Upper lobe of left lung (tissue), 6 donors: ENCODE data around the gene PLD5. TPM values are rescaled to one million over a fixed set of nuclear protein-coding genes. Genes with fewer than 3 reads are reported as not detected.
A peak's percentile ranks its signal among the peaks of the same experiment; 100 is the strongest.

Source experiments
- ATAC-seq, 2 donors: fragments of 200-7000 bp; cut with Tn5 transposase; one replicate each; pipeline ENCODE4 v1.9.1; 2022; ENCODE audit warnings: mild to moderate bottlenecking in 2 of 2, moderate library complexity in 2 of 2; ENCODE audit not compliant: low FRiP score in 2 of 2
- DNase-seq, 2 donors: peaks; one replicate each; pipeline ENCODE4 v3.0.0-alpha.2; 2019 to 2020
- H3K27ac ChIP-seq, 4 donors: fragments of 200-600 bp; sonication (generic); one replicate each; pipeline ENCODE4 v1.5.1; 2016 to 2019
- H3K27me3 ChIP-seq, 4 donors: fragments of 200-600 bp; sonication (generic); one replicate each; pipeline ENCODE4 v1.5.1; 2017 to 2019
- H3K36me3 ChIP-seq, 4 donors: fragments of 200-600 bp; sonication (generic); one replicate each; pipeline ENCODE4 v1.5.1; 2016 to 2019
- H3K4me1 ChIP-seq, 4 donors: fragments of 200-600 bp; sonication (generic); one replicate each; pipeline ENCODE4 v1.5.1; 2018 to 2019
- H3K4me3 ChIP-seq, 4 donors: fragments of 200-600 bp; sonication (generic); one replicate each; pipeline ENCODE4 v1.5.1; 2017 to 2019; ENCODE audit warnings: mild to moderate bottlenecking in 2 of 4, moderate library complexity in 1 of 4
- H3K9me3 ChIP-seq, 4 donors: fragments of 200-600 bp; sonication (generic); one replicate each; pipeline ENCODE4 v1.5.1; 2018 to 2019
- CTCF ChIP-seq, 6 experiments: fragments of 450-650 bp in 4 of 6; fragments of 200-600 bp in 2 of 6; sonication (generic) in 2 of 6; IDR thresholded peaks; one replicate each; pipeline ENCODE4 v1.5.1; 2016 to 2019; ENCODE audit warnings: antibody characterized with exemption in 6 of 6
- EP300 ChIP-seq, 4 donors: sonication (generic); formaldehyde crosslinking; IDR thresholded peaks; one replicate each; pipeline ENCODE4 v1.5.1; 2017; ENCODE audit warnings: antibody characterized with exemption in 4 of 4, control low read depth in 2 of 4
- POLR2A ChIP-seq, 4 donors: fragments of 450-650 bp; IDR thresholded peaks; one replicate each; pipeline ENCODE4 v1.5.1; 2016 to 2017; ENCODE audit warnings: antibody characterized with exemption in 4 of 4, mild to moderate bottlenecking in 2 of 4
- POLR2AphosphoS5 ChIP-seq, 2 donors: sonication (generic); formaldehyde crosslinking; IDR thresholded peaks; one replicate each; pipeline ENCODE4 v1.5.1; 2017; ENCODE audit warnings: antibody characterized with exemption in 2 of 2
- WGBS, 2 donors: methylation state at CpG; one replicate each; pipeline ENCODE4 v1.1.5; 2017 to 2018; 5-methylcytosine and 5-hydroxymethylcytosine counted together
- total RNA-seq, 6 donors: library from RNA; depleted of rRNA in 4 of 6; stranded (reverse); fragments of >200 nt in 4 of 6; gene quantifications; one replicate each; pipeline versions ENCODE4 v1.1.0 to v1.2.1, GENCODE V29; 2016 to 2021
- donor health status: DM: no; HTN: no; CAD: no; lungs with moderate emphysema.
- donor health status: DM: no; HTN: yes; CAD: no; lungs with severe emphysema.

Gene PLD5
- total RNA-seq, 6 donors from 2014 or later: under 0.01 to 1.9 (median 0.67) TPM

- Histone ChIP-seq H3K4me3 (no peak overlapping the region), H3K36me3 (no peaks in the 10 kb centered on the region), H3K27ac (no peak overlapping the region), H3K9me3 (peaks cover 0 to 6% (median 2%) of the 10 kb centered on the region in 4 donors), H3K4me1 (no peaks in the 10 kb centered on the region), H3K27me3 (no peaks in the 10 kb centered on the region)
- TF ChIP-seq CTCF (IDR thresholded peaks at IDR 0.05) (no peak), POLR2A (IDR thresholded peaks at IDR 0.05) (no peak), POLR2AphosphoS5 (IDR thresholded peaks at IDR 0.05) (no peak), EP300 (IDR thresholded peaks at IDR 0.05) (no peak)
- 49 to 50% methylated on average over 2 of the region's 2 CpGs for WGBS, 2 donors
- ATAC-seq (no peak), DNase-seq (no peak)
Observed at GRCh38 chr1:242178436-242178835, 346.1 kb downstream of the PLD5 start.

GRCh38 chr1:242162140-242162539 is 362.4 kb downstream of the PLD5 start:
- H3K4me1 ChIP-seq: no peaks in the 10 kb centered on the region
- 35 to 55% methylated on average over 3 of the region's 3 CpGs for WGBS, 2 donors
- H3K9me3 ChIP-seq: no peaks in the 10 kb centered on the region
- ATAC-seq: no peak
- TF ChIP-seq CTCF (IDR thresholded peaks at IDR 0.05) (no peak), POLR2AphosphoS5 (IDR thresholded peaks at IDR 0.05) (no peak), EP300 (IDR thresholded peaks at IDR 0.05) (no peak), POLR2A (IDR thresholded peaks at IDR 0.05) (no peak)
- no peak for DNase-seq
- no peaks in the 10 kb centered on the region for H3K27me3 ChIP-seq
- no peak overlapping the region for H3K27ac ChIP-seq
- H3K4me3 ChIP-seq: no peak overlapping the region
- H3K36me3 ChIP-seq: no peaks in the 10 kb centered on the region

- H3K36me3 ChIP-seq: no peaks in the 10 kb centered on the region
- peaks cover 0 to 4% (median 0%) of the 10 kb centered on the region in 4 donors for H3K9me3 ChIP-seq
- DNase-seq: no peak
- H3K4me3 ChIP-seq: peak overlapping the region in 2 of 4 donors; percentile 16 to 29
- peaks cover 0 to 8% (median 0%) of the 10 kb centered on the region in 4 donors for H3K4me1 ChIP-seq
- no peak overlapping the region for H3K27ac ChIP-seq
- 5 to 12% methylated on average over 4 of the region's 4 CpGs for WGBS, 2 donors
- ATAC-seq: peak in 1 of 2 donors; percentile 35
- TF ChIP-seq POLR2AphosphoS5 (IDR thresholded peaks at IDR 0.05) (no peak), POLR2A (IDR thresholded peaks at IDR 0.05) (no peak), CTCF (IDR thresholded peaks at IDR 0.05) (no peak), EP300 (IDR thresholded peaks at IDR 0.05) (no peak)
- no peaks in the 10 kb centered on the region for H3K27me3 ChIP-seq
Observed at GRCh38 chr1:242147096-242147976, 377.2 kb downstream of the PLD5 start.

GRCh38 chr1:242146652-242147051 is 377.8 kb downstream of the PLD5 start:
- Histone ChIP-seq H3K9me3 (peaks cover 0 to 4% (median 0%) of the 10 kb centered on the region in 4 donors), H3K4me3 (peak overlapping the region in 2 of 4 donors; percentile 16 to 29), H3K27ac (no peak overlapping the region), H3K27me3 (no peaks in the 10 kb centered on the region), H3K4me1 (peaks cover 0 to 8% (median 0%) of the 10 kb centered on the region in 4 donors), H3K36me3 (no peaks in the 10 kb centered on the region)
- 22 to 34% methylated on average over 3 of the region's 3 CpGs for WGBS, 2 donors
- no peak for DNase-seq
- no peak for TF ChIP-seq EP300 (IDR thresholded peaks at IDR 0.05)
- TF ChIP-seq POLR2A (IDR thresholded peaks at IDR 0.05): no peak
- TF ChIP-seq POLR2AphosphoS5 (IDR thresholded peaks at IDR 0.05): no peak
- no peak for TF ChIP-seq CTCF (IDR thresholded peaks at IDR 0.05)
- ATAC-seq: no peak
